Endothelial cell of umbilical vein (primary cell): ENCODE data around the gene AUH. TPM values are rescaled to one million over a fixed set of nuclear protein-coding genes. Genes with fewer than 3 reads are reported as not detected.

Source experiments
- BruUV-seq: library from RNA; stranded (reverse); fragments of 400-500 nt; replicated peaks from 2 replicates; lab custom pipeline; 2021; lab: Mats Ljungman, UMichigan
- CTCF ChIA-PET: fragments of 300-600, 350-600 bp; sonication (Branson Sonifier 250); formaldehyde crosslinking; loops from one replicate; lab custom pipeline; 2021; ENCODE audit warnings: antibody characterized with exemption, inconsistent platforms; lab: Charles Lee
- POLR2A ChIA-PET: fragments of 300-600, 350-600 bp; sonication (Branson Sonifier 250); formaldehyde crosslinking; loops from one replicate; lab custom pipeline; 2021; ENCODE audit warnings: antibody characterized with exemption, inconsistent platforms; lab: Charles Lee
- DNase-seq: peaks from one replicate; pipeline ENCODE4 v3.0.0-alpha.2; 2011; ENCODE audit warnings: low read depth, low spot score
- FAIRE-seq: peaks from 2 replicates; lab custom pipeline; 2011; peaks lifted over from hg19 to GRCh38; lab: Jason Lieb, UNC
- H2AFZ ChIP-seq: 2 replicates; pipeline ENCODE4 v1.6.0; 2012; ENCODE audit warnings: low read depth, low read length, control low read depth, inconsistent platforms
- H3K27ac ChIP-seq: 2 replicates; pipeline ENCODE4 v1.5.1; 2011; ENCODE audit warnings: low read depth, mild to moderate bottlenecking, control low read depth, low read length, moderate library complexity; ENCODE audit not compliant: insufficient read depth
- H3K27me3 ChIP-seq, 2 experiments: 2 replicates each; pipeline versions ENCODE4 v1.6.0 to v1.6.1; 2011; ENCODE audit warnings: low read length in 2 of 2, mixed read lengths in 1 of 2; ENCODE audit not compliant: control insufficient read depth in 2 of 2, insufficient read depth in 2 of 2
- H3K36me3 ChIP-seq, 2 experiments: 2 replicates in 1 of 2; 3 replicates in 1 of 2; pipeline ENCODE4 v1.5.1; 2011; ENCODE audit warnings: low read length in 2 of 2, mild to moderate bottlenecking in 1 of 2, moderate library complexity in 1 of 2; ENCODE audit not compliant: control insufficient read depth in 2 of 2, insufficient read depth in 2 of 2; ENCODE audit errors: extremely low read depth in 1 of 2
- H3K4me1 ChIP-seq: 3 replicates; pipeline ENCODE4 v1.5.1; 2011; ENCODE audit warnings: mild to moderate bottlenecking, low read length; ENCODE audit not compliant: control insufficient read depth, insufficient read depth; ENCODE audit errors: extremely low read depth
- H3K4me2 ChIP-seq: 2 replicates; pipeline ENCODE4 v1.6.1; 2011; ENCODE audit warnings: low read length, control low read depth, mixed read lengths; ENCODE audit not compliant: insufficient read depth
- H3K4me3 ChIP-seq, 3 experiments: fragments of 200-600 bp in 1 of 3; sonication (generic), shearing (Covaris generic) in 1 of 3; replicated peaks in 1 of 3; 2 replicates each; pipeline ENCODE4 v1.5.1; 2011 to 2016; ENCODE audit warnings: control low read depth in 3 of 3, low read length in 3 of 3, mild to moderate bottlenecking in 2 of 3, inconsistent platforms in 1 of 3, low read depth in 1 of 3, moderate library complexity in 1 of 3; ENCODE audit not compliant: insufficient read depth in 1 of 3
- H3K79me2 ChIP-seq: 2 replicates; pipeline ENCODE4 v1.6.0; 2012; ENCODE audit warnings: low read length, inconsistent platforms; ENCODE audit not compliant: control insufficient read depth, insufficient read depth
- H3K9ac ChIP-seq: replicated peaks from 2 replicates; pipeline ENCODE3; 2011; ENCODE audit warnings: low read length, control low read depth; ENCODE audit not compliant: insufficient read depth; ENCODE audit errors: extremely low read depth
- H3K9me1 ChIP-seq: replicated peaks from 3 replicates; pipeline ENCODE4 v1.6.0; 2011; ENCODE audit warnings: mild to moderate bottlenecking, low read length; ENCODE audit not compliant: control insufficient read depth, insufficient read depth; ENCODE audit errors: extremely low read depth
- H3K9me3 ChIP-seq: replicated peaks from 2 replicates; pipeline ENCODE4 v1.5.1; 2012; ENCODE audit warnings: low read length, inconsistent platforms; ENCODE audit not compliant: control insufficient read depth, insufficient read depth
- H4K20me1 ChIP-seq: replicated peaks from 2 replicates; pipeline ENCODE3; 2011; ENCODE audit warnings: mild to moderate bottlenecking, low read length; ENCODE audit not compliant: control insufficient read depth, insufficient read depth; ENCODE audit errors: extremely low read depth
- CTCF ChIP-seq, 2 donors: IDR thresholded peaks; 1 replicate in 1 of 2; 2 replicates in 1 of 2; pipeline ENCODE4 v1.5.1; 2011; ENCODE audit warnings: low read length in 2 of 2, mild to moderate bottlenecking in 2 of 2, moderate library complexity in 2 of 2, control low read depth in 1 of 2, inconsistent platforms in 1 of 2, low read depth in 1 of 2; ENCODE audit not compliant: insufficient read depth in 1 of 2; ENCODE audit errors: extremely low read depth in 1 of 2
- EZH2 ChIP-seq: IDR thresholded peaks from 2 replicates; pipeline ENCODE4 v1.6.1; 2012; ENCODE audit warnings: borderline replicate concordance, low read depth, mild to moderate bottlenecking, moderate library complexity, low read length, inconsistent platforms; ENCODE audit not compliant: severe bottlenecking
- FOS ChIP-seq: IDR thresholded peaks from 2 replicates; pipeline ENCODE4 v1.6.1; 2011; ENCODE audit warnings: mild to moderate bottlenecking, low read length, moderate library complexity, borderline replicate concordance; ENCODE audit not compliant: insufficient read depth
- GATA2 ChIP-seq: IDR thresholded peaks from 2 replicates; pipeline ENCODE4 v1.7.0; 2011; ENCODE audit warnings: low read depth, mild to moderate bottlenecking, moderate library complexity, mixed read lengths, low read length; ENCODE audit not compliant: insufficient read length, insufficient read depth
- JUN ChIP-seq: IDR thresholded peaks from 2 replicates; pipeline ENCODE4 v1.6.1; 2011; ENCODE audit warnings: borderline replicate concordance, low read depth; ENCODE audit not compliant: insufficient read length, insufficient read depth
- MAX ChIP-seq: IDR thresholded peaks from 2 replicates; pipeline ENCODE4 v1.6.1; 2011; ENCODE audit not compliant: insufficient read depth, insufficient read length
- MYC ChIP-seq: IDR thresholded peaks from one replicate; pipeline ENCODE4 v1.6.1; 2011; ENCODE audit warnings: mild to moderate bottlenecking, low read depth, low read length
- POLR2A ChIP-seq: IDR thresholded peaks from 2 replicates; pipeline ENCODE4 v1.6.1; 2012; ENCODE audit warnings: low read depth, mild to moderate bottlenecking, control low read depth, low read length
- POLR2AphosphoS5 ChIP-seq: IDR thresholded peaks from 2 replicates; pipeline ENCODE4 v1.6.1; 2012; ENCODE audit warnings: low read depth, mild to moderate bottlenecking, control low read depth, low read length, moderate library complexity; ENCODE audit not compliant: insufficient read depth
- dilution Hi-C: fragments of 300-500 bp; cut with MboI; formaldehyde crosslinking; loops from one replicate; pipeline ENCODE4 v1.15.0; 2019; ENCODE audit warnings: low sequenced_read_pairs; ENCODE audit not compliant: extremely low pct_ligation_motif_present
- intact Hi-C: fragments of 100-400 bp; cut with micrococcal nuclease; formaldehyde crosslinking; loops from one replicate; pipeline ENCODE4 v1.10.0; 2022
- polyA plus RNA-seq, 4 experiments: library from polyadenylated mRNA; depleted of rRNA in 3 of 4; stranded (reverse) in 3 of 4; unstranded in 1 of 4; fragments of >200 nt; gene quantifications; 2 replicates each; pipeline versions ENCODE4 v1.2.1 to v1.2.3, GENCODE V29; 2011 to 2012; ENCODE audit warnings: missing spikeins in 1 of 4
- total RNA-seq: library from RNA; stranded (reverse); gene quantifications from 2 replicates; pipeline ENCODE4 v1.2.3, GENCODE V29; 2021

AUH gene
- total and polyA plus RNA-seq, 2 donors (not counting 3 experiments of a cell fraction or from before 2014, with no cell fraction given) = 2.3 to 9.2 TPM

GRCh38 chr9:91256235-91256634 is 105.5 kb downstream of the AUH start:
- no peak for DNase-seq
- intact Hi-C loops = no loop called here
- H3K27ac ChIP-seq = no peak overlapping the region
- BruUV-seq = no TSS peak
- H3K79me2 ChIP-seq = no peaks in the 10 kb centered on the region
- no peaks in the 10 kb centered on the region for H3K9me3 ChIP-seq
- TF ChIP-seq EZH2 (no peak), MYC (no peak), GATA2 (no peak), CTCF (IDR thresholded peaks at IDR 0.05; ENCODE audit: extremely low read depth in 1 of 2, insufficient read depth in 1 of 2, low read depth in 1 of 2, low read length in 2 of 2) (no peak), JUN (no peak), FOS (no peak), POLR2AphosphoS5 (no peak), POLR2A (no peak), MAX (no peak)
- ChIA-PET POLR2A (no interaction called here), CTCF (interaction anchor here (1.0 kb wide), 1 partner anchor 22 kb away, joined by 3 read pairs; no protein-coding TSS in a partner anchor)
- no peaks in the 10 kb centered on the region for H3K36me3 ChIP-seq
- FAIRE-seq = no peak
- no peaks in the 10 kb centered on the region for H3K27me3 ChIP-seq
- no peak overlapping the region for H2AFZ ChIP-seq
- H3K9ac ChIP-seq = no peak overlapping the region
- H3K4me2 ChIP-seq = no peak overlapping the region
- H3K9me1 ChIP-seq = no peaks in the 10 kb centered on the region
- no peak overlapping the region for H3K4me3 ChIP-seq
- dilution Hi-C loops = no loop called here
- H3K4me1 ChIP-seq = no peaks in the 10 kb centered on the region
- H4K20me1 ChIP-seq = no peaks in the 10 kb centered on the region
